K562 (cell line): ENCODE results near the gene GALNT9. TPM values are rescaled to one million over a fixed set of nuclear protein-coding genes. Genes with fewer than 3 reads are reported as not detected.

Experiments
- ATAC-seq: fragments of 200-7000 bp; cut with Tn5 transposase; 3 replicates; pipeline ENCODE4 v1.9.1; 2020; ENCODE audit warnings: moderate library complexity
- BruUV-seq: library from RNA; stranded (reverse); fragments of 400-500 nt; replicated peaks from 2 replicates; lab custom pipeline; 2021; lab: Mats Ljungman, UMichigan
- CTCF ChIA-PET: fragments of 300-600 bp; formaldehyde crosslinking; extraction: SDS; loops from one replicate; lab custom pipeline; 2021; ENCODE audit warnings: low intra/inter-chr PET ratio; lab: Yijun Ruan, JAX
- POLR2A ChIA-PET: fragments of 300-600, 350-650 bp; sonication (Branson Sonifier 250); formaldehyde crosslinking; extraction: SDS; loops from one replicate; lab custom pipeline; 2021; ENCODE audit warnings: antibody characterized with exemption, inconsistent platforms; lab: Yijun Ruan, JAX
- DNase-seq, 4 experiments: peaks; one replicate each; pipeline versions ENCODE4 v3.0.0 to v3.0.0-alpha.2; 2011 to 2018; ENCODE audit warnings: low spot score in 3 of 4, mixed read lengths in 3 of 4; ENCODE audit errors: extremely low read depth in 1 of 4
- FAIRE-seq: peaks from 2 replicates; lab custom pipeline; 2011; peaks lifted over from hg19 to GRCh38; lab: Jason Lieb, UNC
- H2AFZ ChIP-seq: 2 replicates; pipeline ENCODE4 v1.6.0; 2011; ENCODE audit warnings: low read depth, low read length, control low read depth, inconsistent platforms
- H3K27ac ChIP-seq: fragments of 200-600 bp; 3 replicates; pipeline ENCODE4 v1.8.0; 2011; ENCODE audit warnings: low read depth, mild to moderate bottlenecking, control low read depth, inconsistent platforms, low read length, moderate library complexity, mixed read lengths; ENCODE audit errors: extremely low read depth
- H3K27me3 ChIP-seq, 2 experiments: fragments of 300-600 bp in 1 of 2; 2 replicates in 1 of 2; 3 replicates in 1 of 2; pipeline versions ENCODE4 v1.6.0 to v1.8.0; 2011; ENCODE audit warnings: inconsistent platforms in 2 of 2, low read length in 2 of 2, mild to moderate bottlenecking in 1 of 2, mixed read lengths in 1 of 2, moderate library complexity in 1 of 2; ENCODE audit not compliant: control insufficient read depth in 2 of 2, insufficient read depth in 2 of 2
- H3K36me3 ChIP-seq: fragments of 300-600 bp; 3 replicates; pipeline ENCODE4 v1.8.0; 2011; ENCODE audit warnings: mild to moderate bottlenecking, low read length, inconsistent platforms; ENCODE audit not compliant: control insufficient read depth, insufficient read depth
- H3K4me1 ChIP-seq, 2 experiments: fragments of 200-600 bp in 1 of 2; replicated peaks in 1 of 2; 2 replicates in 1 of 2; 3 replicates in 1 of 2; pipeline versions ENCODE4 v1.5.1 to v1.8.0; 2011; ENCODE audit warnings: inconsistent platforms in 2 of 2, low read length in 2 of 2, mild to moderate bottlenecking in 1 of 2, mixed read lengths in 1 of 2, moderate library complexity in 1 of 2; ENCODE audit not compliant: control insufficient read depth in 2 of 2, insufficient read depth in 2 of 2
- H3K4me2 ChIP-seq: 2 replicates; pipeline ENCODE4 v1.6.1; 2011; ENCODE audit warnings: low read length, control low read depth, inconsistent platforms, mixed read lengths; ENCODE audit not compliant: insufficient read depth
- H3K4me3 ChIP-seq: fragments of 200-600 bp; sonication (generic), shearing (Covaris generic); 2 replicates; pipeline ENCODE4 v1.5.1; 2016; ENCODE audit warnings: control low read depth, inconsistent platforms
- H3K79me2 ChIP-seq: fragments of 200-600 bp; 3 replicates; pipeline ENCODE4 v1.8.0; 2011; ENCODE audit warnings: low read length, inconsistent platforms; ENCODE audit not compliant: control insufficient read depth, insufficient read depth
- H3K9ac ChIP-seq, 2 experiments: 2 replicates each; pipeline versions ENCODE4 v1.6.0 to v1.6.1; 2011; ENCODE audit warnings: low read depth in 2 of 2, low read length in 2 of 2, control low read depth in 1 of 2, inconsistent platforms in 1 of 2, mild to moderate bottlenecking in 1 of 2, mixed read lengths in 1 of 2; ENCODE audit not compliant: insufficient read depth in 1 of 2
- H3K9me1 ChIP-seq: one replicate; pipeline ENCODE4 v1.6.0; 2011; ENCODE audit warnings: inconsistent platforms, mild to moderate bottlenecking, low read length, moderate library complexity; ENCODE audit not compliant: control insufficient read depth, insufficient read depth
- H3K9me3 ChIP-seq: replicated peaks from 2 replicates; pipeline ENCODE4 v1.5.1; 2011; ENCODE audit warnings: low read depth, low read length, inconsistent platforms; ENCODE audit not compliant: control insufficient read depth, insufficient read depth
- H4K20me1 ChIP-seq: replicated peaks from 2 replicates; pipeline ENCODE4 v1.6.1; 2011; ENCODE audit warnings: low read length, inconsistent platforms, mixed read lengths; ENCODE audit not compliant: control insufficient read depth, insufficient read depth
- ATF6 ChIP-seq: sonication (generic); formaldehyde crosslinking; IDR thresholded peaks from 2 replicates; pipeline ENCODE4 v1.4.0; 2020; ENCODE audit warnings: mild to moderate bottlenecking, missing genetic modification reagents
- ZNF263 ChIP-seq: sonication (generic); formaldehyde crosslinking; IDR thresholded peaks from 2 replicates; pipeline ENCODE4 v1.8.0; 2022; ENCODE audit warnings: mild to moderate bottlenecking, missing genetic modification reagents, borderline replicate concordance
- WGBS: fragments of 100-300 bp; shearing (Covaris generic); methylation state at CpG from one replicate; pipeline ENCODE4 v1.1.6; 2016; ENCODE audit warnings: low coverage, mixed read lengths; ENCODE audit not compliant: insufficient coverage; ENCODE audit errors: missing lambda C conversion rate; 5-methylcytosine and 5-hydroxymethylcytosine counted together
- in situ Hi-C: fragments of 300-500 bp; cut with MboI; formaldehyde crosslinking; loops from 4 replicates; pipeline ENCODE4 v1.15.0; 2018; ENCODE audit warnings: inconsistent platforms, mixed read lengths
- intact Hi-C: fragments of 100-400 bp; cut with micrococcal nuclease; formaldehyde crosslinking; loops from 2 replicates; pipeline ENCODE4 v1.14.2; 2022
- polyA plus RNA-seq, 8 experiments: library from polyadenylated mRNA; depleted of rRNA in 4 of 8; stranded (reverse) in 5 of 8; unstranded in 3 of 8; fragments of >200 nt; fragmentation: Nextera tagmentation in 2 of 8; fragmentation: Illumina TruSeq in 1 of 8; extraction: Ambion mirVana in 2 of 8; extraction: Trizol in 1 of 8; gene quantifications; 2 replicates each; pipeline versions ENCODE4 v1.2.1 to v1.2.3, GENCODE V29; 2011 to 2014; ENCODE audit warnings: inconsistent platforms in 1 of 8, missing spikeins in 1 of 8
- total RNA-seq, 7 experiments: library from RNA; depleted of rRNA in 6 of 7; stranded (reverse); fragments of >200 nt in 6 of 7; fragmentation: Illumina TruSeq in 2 of 7; extraction: Trizol in 2 of 7; gene quantifications; 2 replicates each; pipeline versions ENCODE4 v1.2.1 to v1.2.3, GENCODE V29; 2011 to 2021; ENCODE audit warnings: low replicate concordance in 1 of 7

GALNT9 gene
- total and polyA plus RNA-seq, 9 of the 15 experiments (the other 6 are each of a cell fraction or from before 2014, with no cell fraction given) = not detected

GRCh38 chr12:132161036-132161781 is 168.2 kb downstream of the GALNT9 start:
- 86% methylated on average over 4 of the region's 14 CpGs for whole genome bisulfite sequencing
- Histone ChIP-seq H3K4me1 (peaks cover 0 to 32% of the 10 kb centered on the region in 2 experiments; a peak in 2 of 5 replicates), H2AFZ (no peak overlapping the region), H3K9me3 (peaks cover 17% of the 10 kb centered on the region), H3K9me1 (no peaks in the 10 kb centered on the region), H3K27ac (no peak overlapping the region), H3K36me3 (peaks cover 23% of the 10 kb centered on the region), H3K9ac (no peak overlapping the region), H4K20me1 (no peaks in the 10 kb centered on the region), H3K79me2 (no peaks in the 10 kb centered on the region), H3K27me3 (no peaks in the 10 kb centered on the region; a peak in 1 of 5 replicates), H3K4me2 (no peak overlapping the region), H3K4me3 (no peak overlapping the region)
- BruUV-seq = no TSS peak
- no peak for ATAC-seq
- FAIRE-seq = no peak
- TF ChIP-seq ZNF263 (CRISPR knock-in tag) (peak; percentile 97), ATF6 (CRISPR knock-in tag) (no peak)
- DNase-seq = no peak
- ChIA-PET CTCF (no interaction called here), POLR2A (interaction anchor here (0.6 to 1.0 kb wide), 4 partner anchors 14 to 363 kb away, joined by 3 to 4 read pairs (median 3); no protein-coding TSS in a partner anchor)
- in situ Hi-C loops = no loop called here
- intact Hi-C loops = no loop called here
